Loucy (cell line): ENCODE results near the gene EPHA8.

Source experiments
- H2AFZ ChIP-seq: fragments of 200-600 bp; sonication (generic); 2 replicates; pipeline ENCODE4 v1.6.0; 2016; ENCODE audit warnings: antibody characterized with exemption, mild to moderate bottlenecking, low read length, moderate library complexity
- H3F3A ChIP-seq: fragments of 200-600 bp; 2 replicates; pipeline ENCODE4 v1.6.0; 2016; ENCODE audit warnings: antibody characterized with exemption, low read depth, mild to moderate bottlenecking
- H3K27me3 ChIP-seq: fragments of 200-600 bp; sonication (generic); 2 replicates; pipeline ENCODE4 v1.6.1; 2014; ENCODE audit warnings: low read length, mild to moderate bottlenecking; ENCODE audit not compliant: insufficient read depth, poor library complexity, severe bottlenecking
- H3K36me3 ChIP-seq: fragments of 200-600 bp; sonication (generic); 2 replicates; pipeline ENCODE4 v1.6.1; 2016; ENCODE audit warnings: low read length; ENCODE audit not compliant: insufficient read depth
- H3K4me1 ChIP-seq: fragments of 200-600 bp; sonication (generic); 2 replicates; pipeline ENCODE4 v1.5.1; 2014; ENCODE audit warnings: low read length, mild to moderate bottlenecking; ENCODE audit not compliant: insufficient read depth, poor library complexity, severe bottlenecking
- H3K4me2 ChIP-seq: fragments of 200-600 bp; sonication (generic); 2 replicates; pipeline ENCODE4 v1.6.0; 2014; ENCODE audit warnings: antibody characterized with exemption, low read length, low read depth, mild to moderate bottlenecking; ENCODE audit not compliant: poor library complexity, severe bottlenecking
- H3K4me3 ChIP-seq: fragments of 200-600 bp; sonication (generic); 2 replicates; pipeline ENCODE4 v1.5.1; 2014; ENCODE audit warnings: low read length, mild to moderate bottlenecking, mixed read lengths; ENCODE audit not compliant: poor library complexity, severe bottlenecking
- H3K79me2 ChIP-seq: fragments of 200-600 bp; sonication (generic); 2 replicates; pipeline ENCODE4 v1.6.1; 2014; ENCODE audit warnings: low read length; ENCODE audit not compliant: insufficient read depth
- H3K9ac ChIP-seq: fragments of 200-600 bp; sonication (generic); 2 replicates; pipeline ENCODE4 v1.6.0; 2014; ENCODE audit warnings: mild to moderate bottlenecking, low read depth, low read length, moderate library complexity; ENCODE audit not compliant: poor library complexity, severe bottlenecking
- H3K9me2 ChIP-seq: fragments of 200-600 bp; sonication (generic); replicated peaks from 2 replicates; pipeline ENCODE4 v1.6.1; 2016; ENCODE audit warnings: low read depth, low read length, mixed read lengths
- H3K9me3 ChIP-seq: fragments of 200-600 bp; sonication (generic); 2 replicates; pipeline ENCODE4 v1.6.1; 2014; ENCODE audit warnings: mild to moderate bottlenecking, antibody characterized with exemption, low read length, low read depth; ENCODE audit not compliant: insufficient read depth
- H4K20me1 ChIP-seq: fragments of 200-600 bp; sonication (generic); 2 replicates; pipeline ENCODE4 v1.6.0; 2014; ENCODE audit warnings: antibody characterized with exemption, low read length, mild to moderate bottlenecking; ENCODE audit not compliant: insufficient read depth, poor library complexity, severe bottlenecking
- CTCF ChIP-seq: fragments of 200-600 bp; sonication (generic); conservative IDR thresholded peaks from 2 replicates; pipeline ENCODE4 v1.5.1; 2014; ENCODE audit warnings: mild to moderate bottlenecking, antibody characterized with exemption, low read length
- EZH2phosphoT487 ChIP-seq: fragments of 200-600 bp; IDR thresholded peaks from 2 replicates; pipeline ENCODE4 v1.6.1; 2018; ENCODE audit warnings: antibody characterized with exemption, mild to moderate bottlenecking, moderate library complexity, borderline replicate concordance

Gene EPHA8

DNA sequence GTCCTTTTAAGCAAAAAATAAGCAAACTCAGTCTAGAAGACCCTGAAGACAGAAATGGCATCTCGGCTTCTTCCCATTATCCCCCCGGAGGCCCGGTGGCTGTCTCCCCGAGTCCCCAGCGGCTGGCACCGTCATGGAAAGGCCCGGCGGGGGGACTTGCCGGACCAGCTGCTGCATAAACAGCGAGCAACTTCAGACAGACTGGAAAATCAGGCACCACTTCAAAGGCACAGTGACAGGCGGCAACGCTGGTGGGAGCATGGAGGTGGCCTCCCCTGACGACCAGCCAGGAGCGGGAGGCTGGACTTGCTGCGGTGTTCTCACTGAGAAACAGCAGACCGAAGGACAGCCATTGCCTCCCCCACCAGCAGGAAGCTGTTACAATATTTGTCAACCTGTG, 54.8 kb downstream of the EPHA8 start:
- Histone ChIP-seq H3K4me1 (peaks cover 7% of the 10 kb centered on the region), H3K36me3 (no peaks in the 10 kb centered on the region), H3K79me2 (no peaks in the 10 kb centered on the region), H3K9me3 (no peaks in the 10 kb centered on the region), H2AFZ (no peak overlapping the region), H3K4me2 (no peak overlapping the region), H4K20me1 (no peaks in the 10 kb centered on the region), H3F3A (no peaks in the 10 kb centered on the region), H3K9ac (no peak overlapping the region), H3K9me2 (no peaks in the 10 kb centered on the region), H3K4me3 (no peak overlapping the region), H3K27me3 (no peaks in the 10 kb centered on the region)
- no peak for TF ChIP-seq CTCF
- TF ChIP-seq EZH2phosphoT487, result no peak

DNA sequence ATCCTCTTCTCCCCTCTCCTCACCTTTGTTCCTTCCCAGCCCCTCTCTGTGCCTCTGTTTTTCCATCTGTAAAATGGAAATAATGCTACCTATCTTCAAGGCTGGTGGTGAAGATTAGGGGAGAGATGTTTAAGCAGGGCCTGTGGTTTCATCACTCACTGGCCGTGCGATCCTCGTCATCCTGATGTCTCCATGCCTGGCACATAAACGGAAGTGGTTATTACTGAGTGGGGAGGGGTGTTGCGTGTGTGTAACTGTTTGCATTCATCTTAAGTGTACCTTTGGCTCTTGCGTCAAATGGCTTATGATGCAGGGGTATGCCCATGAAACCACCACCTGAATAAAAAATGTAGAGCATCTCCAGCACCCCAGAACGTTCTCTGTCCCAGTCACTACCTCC, 56.0 kb downstream of the EPHA8 start:
- Histone ChIP-seq H3K9ac (no peak overlapping the region), H3K4me3 (no peak overlapping the region), H3K4me1 (peaks cover 7% of the 10 kb centered on the region), H3K9me3 (no peaks in the 10 kb centered on the region), H3K36me3 (no peaks in the 10 kb centered on the region), H3K27me3 (no peaks in the 10 kb centered on the region), H3K4me2 (peak overlapping the region; percentile 25), H3F3A (no peaks in the 10 kb centered on the region), H3K79me2 (no peaks in the 10 kb centered on the region), H3K9me2 (no peaks in the 10 kb centered on the region), H4K20me1 (no peaks in the 10 kb centered on the region), H2AFZ (no peak overlapping the region)
- TF ChIP-seq EZH2phosphoT487 (no peak), CTCF (no peak)

GRCh38 chr1:22619798-22620197, 56.5 kb downstream of the EPHA8 start:
- Histone ChIP-seq H3K36me3 (no peaks in the 10 kb centered on the region), H3K79me2 (no peaks in the 10 kb centered on the region), H3K4me2 (peak overlapping the region; percentile 25), H3K9me2 (no peaks in the 10 kb centered on the region), H2AFZ (no peak overlapping the region), H3K4me3 (no peak overlapping the region), H4K20me1 (no peaks in the 10 kb centered on the region), H3K9ac (no peak overlapping the region), H3K27me3 (no peaks in the 10 kb centered on the region), H3K4me1 (peaks cover 7% of the 10 kb centered on the region), H3F3A (no peaks in the 10 kb centered on the region), H3K9me3 (no peaks in the 10 kb centered on the region)
- TF ChIP-seq CTCF (no peak), EZH2phosphoT487 (no peak)
